Cardiac fibroblast (primary cell): ENCODE measurements around the gene CFAP73.

ENCODE experiments used
- DNase-seq, 2 donors: peaks; one replicate each; pipeline versions ENCODE4 v3.0.0 to v3.0.0-alpha.2; 2010; ENCODE audit warnings: low read depth in 2 of 2
- H3K4me3 ChIP-seq, 2 donors: replicated peaks in 1 of 2; 1 replicate in 1 of 2; 2 replicates in 1 of 2; pipeline ENCODE4 v1.5.1; 2011; ENCODE audit warnings: low read depth in 2 of 2, low read length in 2 of 2, mild to moderate bottlenecking in 2 of 2, moderate library complexity in 1 of 2
- CTCF ChIP-seq: IDR thresholded peaks from one replicate; pipeline ENCODE4 v1.5.1; 2011; ENCODE audit warnings: low read depth, mild to moderate bottlenecking, low read length, inconsistent platforms

The CFAP73 gene

GRCh38 chr12:113142173-113142885 is 7.2 kb upstream of the CFAP73 start:
- no peak for DNase-seq
- H3K4me3 ChIP-seq: no peak overlapping the region
- TF ChIP-seq CTCF: no peak

- TF ChIP-seq CTCF: no peak
- no peak overlapping the region for H3K4me3 ChIP-seq
- DNase-seq: no peak
Measured at GRCh38 chr12:113142886-113143332, 6.6 kb upstream of the CFAP73 start.

GRCh38 chr12:113143959-113144358 is 5.6 kb upstream of the CFAP73 start:
- TF ChIP-seq CTCF: no peak
- no peak overlapping the region for H3K4me3 ChIP-seq
- no peak for DNase-seq

- H3K4me3 ChIP-seq: no peak overlapping the region
- TF ChIP-seq CTCF: no peak
- DNase-seq: no peak
Measured at GRCh38 chr12:113144806-113145205, 4.7 kb upstream of the CFAP73 start.

GRCh38 chr12:113145720-113146551 is 3.6 kb upstream of the CFAP73 start:
- no peak overlapping the region for H3K4me3 ChIP-seq
- DNase-seq: peak; percentile 38 to 75
- TF ChIP-seq CTCF: no peak

GRCh38 chr12:113146999-113147398 is 2.5 kb upstream of the CFAP73 start:
- H3K4me3 ChIP-seq: no peak overlapping the region
- DNase-seq: no peak
- TF ChIP-seq CTCF: no peak
